Measurements from ENCODE around the gene TXNDC15. TPM values are rescaled to one million over a fixed set of nuclear protein-coding genes. Genes with fewer than 3 reads are reported as not detected.

Gene TXNDC15
- polyA plus RNA-seq, 4 donors = 73.3 to 91.3 (median 80.4) TPM

DNA sequence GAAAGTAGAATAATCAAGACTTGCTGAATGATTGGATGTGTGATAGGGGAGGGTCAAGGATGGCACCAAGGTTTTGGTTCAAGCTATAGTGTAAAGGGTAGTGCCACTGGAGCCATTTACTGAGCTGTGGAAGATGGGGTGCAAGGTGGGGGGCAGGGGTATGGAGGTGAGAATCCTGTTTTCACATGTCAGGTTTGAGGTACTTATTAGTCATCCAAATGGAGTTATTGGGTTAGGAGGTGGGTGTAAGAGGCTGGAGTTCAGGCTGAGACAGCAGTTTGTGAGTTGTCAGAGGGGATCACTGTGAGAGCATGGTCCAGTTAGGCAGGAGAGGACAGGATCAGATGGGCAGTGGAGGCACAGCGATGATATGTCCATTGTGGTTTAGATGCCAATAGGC lies 39.6 kb downstream of the TXNDC15 start:
- DNase-seq (ENCODE audit: low read depth in 4 of 4, low spot score in 2 of 4) = no peak

GRCh38 chr5:134917070-134917815 lies 43.1 kb downstream of the TXNDC15 start:
- no peak for DNase-seq (ENCODE audit: low read depth in 4 of 4, low spot score in 2 of 4)

DNA sequence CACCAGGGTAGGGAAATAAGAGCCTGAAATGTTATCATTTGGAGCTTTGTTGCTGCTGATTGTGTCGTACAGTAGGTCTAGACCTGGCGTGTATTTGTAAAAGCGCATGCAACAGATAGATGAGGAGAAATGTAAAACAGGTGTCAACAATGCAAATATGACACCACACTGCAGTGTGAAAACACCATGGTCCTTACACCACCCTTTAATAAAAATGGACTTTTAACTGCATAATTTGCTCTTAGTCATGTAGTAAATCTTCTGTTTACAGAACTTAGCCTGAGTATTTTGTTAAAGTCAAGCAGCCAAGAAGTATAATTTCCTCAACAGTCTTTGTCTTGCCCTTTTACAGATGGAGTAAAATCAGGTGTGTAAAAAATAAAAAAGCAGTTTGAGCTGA lies 44.7 kb downstream of the TXNDC15 start:
- DNase-seq (ENCODE audit: low read depth in 4 of 4, low spot score in 2 of 4) = no peak

DNA sequence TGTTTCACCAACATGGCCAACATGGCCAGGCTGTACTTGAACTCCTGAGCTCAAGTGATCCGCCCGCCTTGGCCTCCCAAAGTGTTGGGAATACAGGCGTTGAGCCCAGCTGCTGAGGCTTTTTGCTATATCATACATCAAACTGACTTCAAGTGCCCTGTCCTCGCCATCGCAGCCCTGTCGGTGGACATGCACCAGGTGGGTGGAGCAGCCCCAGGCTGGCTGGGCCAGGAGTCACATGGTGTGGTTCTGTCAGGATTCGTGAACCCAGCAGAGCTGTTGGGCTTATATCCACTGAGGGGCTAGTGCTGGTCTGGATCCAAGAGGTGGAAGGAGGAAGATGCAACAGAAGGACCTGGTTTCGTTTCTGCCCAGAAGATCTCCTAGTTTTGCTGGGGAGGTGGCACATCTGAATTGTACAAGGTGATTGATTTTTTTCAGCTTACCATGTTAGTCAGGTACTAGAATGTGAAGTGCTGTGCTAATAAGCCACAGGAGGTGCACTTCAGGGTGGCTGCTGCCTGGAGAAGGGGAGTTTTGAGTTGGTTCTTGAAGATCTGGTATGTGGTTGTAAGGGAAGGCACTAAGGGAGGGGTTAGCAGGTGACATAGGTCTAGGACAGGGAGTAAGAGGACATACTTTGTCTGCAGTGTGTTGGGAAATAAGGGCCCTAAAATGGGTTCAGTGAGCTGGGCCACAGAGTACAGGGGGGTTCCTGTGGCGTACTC lies 46.8 kb downstream of the TXNDC15 start:
- DNase-seq (ENCODE audit: low read depth in 4 of 4, low spot score in 2 of 4) = no peak

DNA sequence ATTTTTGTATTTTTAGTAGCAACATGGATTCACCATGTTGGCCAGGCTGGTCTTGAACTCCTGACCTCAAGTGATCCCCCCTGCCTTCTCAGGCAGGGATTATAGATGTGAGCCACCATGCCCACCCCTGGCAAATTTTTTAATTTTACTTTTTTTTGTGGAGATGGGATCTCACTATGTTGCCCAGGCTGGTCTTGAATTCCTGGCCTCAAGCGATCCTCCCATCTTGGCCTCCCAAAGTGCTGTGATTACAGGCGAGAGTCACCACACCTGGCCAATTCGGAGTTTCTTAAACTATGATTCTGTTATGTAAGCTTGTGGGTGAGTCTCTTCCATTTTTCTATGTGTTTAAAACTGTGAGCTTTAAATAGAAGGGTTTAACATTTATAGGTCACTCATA lies 58.3 kb downstream of the TXNDC15 start:
- DNase-seq (ENCODE audit: low read depth in 4 of 4, low spot score in 2 of 4) = no peak

- DNase-seq (ENCODE audit: low read depth in 4 of 4, low spot score in 2 of 4) = no peak
Observed at GRCh38 chr5:134934202-134934601, 60.0 kb downstream of the TXNDC15 start.

DNA sequence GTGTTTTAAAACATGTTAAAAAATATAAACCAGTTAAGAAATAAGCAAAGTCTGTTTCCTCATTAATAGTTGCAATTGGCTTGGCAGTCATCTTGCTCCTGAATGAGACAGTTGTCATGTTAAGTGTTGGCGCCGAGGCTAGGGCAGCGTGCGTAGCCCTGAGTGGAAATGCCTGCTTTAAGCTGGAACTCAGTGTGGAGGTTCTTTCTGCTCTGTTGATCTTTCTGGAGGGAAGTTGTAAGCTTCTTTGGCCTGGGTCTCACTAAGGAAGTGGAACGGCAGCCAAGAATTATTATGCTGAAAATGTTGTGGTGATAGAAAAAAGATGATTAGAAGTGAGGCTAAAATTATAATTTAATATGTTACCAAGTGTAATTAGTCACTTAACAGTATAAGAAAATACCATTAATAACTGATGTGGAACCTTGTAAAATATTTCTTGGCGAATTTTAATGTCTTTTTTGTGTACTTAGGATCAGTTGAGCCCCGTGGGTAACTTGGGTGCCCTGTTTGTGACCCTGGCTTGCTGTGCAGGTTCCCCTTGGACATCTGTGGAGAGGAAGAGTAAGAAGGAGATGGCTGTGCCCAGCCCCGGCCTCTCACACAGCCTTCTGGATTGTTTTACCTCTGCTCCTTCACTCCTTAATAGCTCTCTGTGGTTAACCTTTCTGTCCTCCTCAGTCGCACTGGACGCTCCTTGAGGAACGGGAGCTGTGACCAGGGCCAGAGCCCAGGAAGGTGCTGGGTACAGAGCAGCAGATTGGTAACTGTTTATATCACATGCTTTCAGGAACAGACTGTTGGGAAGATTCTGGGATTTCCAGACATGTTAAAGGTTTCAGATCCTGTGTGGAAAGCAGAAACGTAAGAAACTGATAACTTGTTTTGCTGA lies 61.8 kb downstream of the TXNDC15 start:
- DNase-seq (ENCODE audit: low read depth in 4 of 4, low spot score in 2 of 4) = no peak

DNA sequence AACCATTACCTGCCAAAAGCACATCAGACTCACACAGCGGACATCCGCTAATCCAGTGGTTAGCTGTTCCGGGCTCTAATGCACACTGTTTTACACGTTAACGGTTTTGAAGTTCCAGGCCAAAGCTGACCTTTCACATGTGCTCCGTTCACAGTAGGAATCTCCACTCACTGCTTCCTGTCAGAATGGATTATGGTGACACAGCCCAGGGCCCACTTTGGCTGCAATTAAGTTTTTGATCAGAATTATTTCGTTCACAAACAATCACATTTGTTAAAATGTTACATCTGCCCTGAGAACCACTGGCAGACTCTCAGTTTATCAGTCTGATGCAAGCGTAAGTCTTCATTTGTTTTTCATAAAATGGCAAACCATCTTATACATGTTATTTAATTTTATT lies 63.4 kb downstream of the TXNDC15 start:
- no peak for DNase-seq (ENCODE audit: low read depth in 4 of 4, low spot score in 2 of 4)

GRCh38 chr5:134938030-134938429 lies 63.9 kb downstream of the TXNDC15 start:
- DNase-seq (ENCODE audit: low read depth in 4 of 4, low spot score in 2 of 4) = no peak

DNA sequence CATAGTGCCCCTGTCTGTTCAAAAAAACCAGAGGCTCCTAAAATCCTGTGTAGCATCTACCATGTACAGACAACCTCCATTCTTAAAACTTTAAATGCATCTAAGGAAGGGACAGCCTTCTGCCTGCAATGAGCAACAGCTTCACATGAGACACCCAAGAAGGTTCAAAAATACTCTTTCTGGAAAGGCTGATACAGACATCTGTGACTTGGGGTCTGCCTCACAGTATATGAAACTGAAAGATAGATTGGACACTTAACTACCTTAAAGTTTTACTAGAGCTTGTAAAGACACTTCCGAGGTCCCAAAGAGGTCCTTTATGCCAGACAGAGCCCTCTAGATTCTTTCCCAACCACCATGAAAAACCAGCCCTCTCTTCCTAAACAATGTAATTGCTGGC lies 65.3 kb downstream of the TXNDC15 start:
- no peak for DNase-seq (ENCODE audit: low read depth in 4 of 4, low spot score in 2 of 4)

- DNase-seq (ENCODE audit: low read depth in 4 of 4, low spot score in 2 of 4) = no peak
Observed at GRCh38 chr5:134943547-134943946, 69.4 kb downstream of the TXNDC15 start.

DNA sequence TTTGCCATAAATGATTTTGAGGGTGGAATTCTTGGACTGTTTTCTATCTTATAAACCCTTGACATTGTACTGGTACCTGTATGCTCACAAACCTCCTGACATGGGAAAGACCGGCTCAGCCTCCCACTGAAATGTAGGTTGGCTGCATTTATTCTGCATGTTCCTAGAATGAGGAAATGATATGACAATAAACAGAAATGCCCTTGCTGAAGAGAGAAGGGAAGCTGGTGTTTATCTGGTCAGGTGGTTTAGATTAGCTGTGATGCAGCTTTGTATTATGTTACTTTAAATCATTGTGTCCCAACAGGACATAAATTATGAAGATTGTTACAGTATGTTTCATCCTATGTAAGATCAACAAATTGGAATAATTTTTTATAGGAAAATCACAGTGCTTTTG lies 70.5 kb downstream of the TXNDC15 start:
- DNase-seq (ENCODE audit: low read depth in 4 of 4, low spot score in 2 of 4) = no peak

DNA sequence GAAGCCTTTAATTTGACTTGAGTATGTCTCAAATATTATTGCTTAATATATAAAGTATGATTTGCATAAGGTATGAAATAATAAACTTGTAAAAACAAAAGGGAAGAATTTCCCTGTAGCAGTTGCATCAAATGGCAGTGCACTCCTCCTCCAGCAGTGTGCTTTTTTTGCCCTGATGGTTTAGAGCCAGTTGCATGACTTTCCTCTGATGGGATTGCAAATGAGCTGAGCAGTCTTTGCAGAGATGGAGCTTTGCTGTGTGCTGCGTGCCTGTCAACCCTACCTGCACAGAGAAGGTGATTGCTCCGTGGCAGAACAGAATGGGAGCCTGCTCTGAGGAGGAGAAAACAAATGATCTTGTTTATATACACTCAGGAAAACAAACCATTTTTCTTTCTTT lies 70.9 kb downstream of the TXNDC15 start:
- DNase-seq (ENCODE audit: low read depth in 4 of 4, low spot score in 2 of 4) = no peak

GRCh38 chr5:134948911-134949310 lies 74.7 kb downstream of the TXNDC15 start:
- DNase-seq (ENCODE audit: low read depth in 4 of 4, low spot score in 2 of 4) = no peak

- no peak for DNase-seq (ENCODE audit: low read depth in 4 of 4, low spot score in 2 of 4)
Observed at GRCh38 chr5:134949316-134949715, 75.1 kb downstream of the TXNDC15 start.

Other genes starting within 250 kb of the TXNDC15 start
- 10 to 100 TPM; 33.5 to 46.3 (median 40.2) TPM for gene SAR1B, start 241.5 kb upstream of the TXNDC15 start, polyA plus RNA-seq (ENCODE audit: insufficient read length in 4 of 4)
- gene SEC24A, start 225.6 kb upstream of the TXNDC15 start, polyA plus RNA-seq (ENCODE audit: insufficient read length in 4 of 4) = 10 to 100 TPM; 18.9 to 24.1 (median 21.6) TPM
- 10 to 100 TPM; 53.2 to 78.5 (median 68.4) TPM for gene CAMLG, start 135.8 kb upstream of the TXNDC15 start, polyA plus RNA-seq (ENCODE audit: insufficient read length in 4 of 4)
- 100 to 1,000 TPM in 1 of 4 donors, 10 to 100 TPM in 3; 61.2 to 102 (median 85.5) TPM for gene DDX46, start 115.6 kb upstream of the TXNDC15 start, polyA plus RNA-seq (ENCODE audit: insufficient read length in 4 of 4)
- 100 to 1,000 TPM in 1 of 4 donors, 10 to 100 TPM in 3; 95.0 to 119 (median 97.4) TPM for gene C5orf24, start 28.4 kb upstream of the TXNDC15 start, polyA plus RNA-seq (ENCODE audit: insufficient read length in 4 of 4)
- gene PCBD2, start 30.8 kb downstream of the TXNDC15 start, polyA plus RNA-seq (ENCODE audit: insufficient read length in 4 of 4) = 10 to 100 TPM in 2 of 4 donors, 1 to 10 TPM in 2; 8.5 to 20.9 (median 13.2) TPM
- gene CATSPER3, start 93.5 kb downstream of the TXNDC15 start, polyA plus RNA-seq (ENCODE audit: insufficient read length in 4 of 4) = 1 to 10 TPM; 1.1 to 2.0 (median 1.5) TPM
- under 1 TPM in 1 of 4 donors, not detected in 3; 0.05 TPM for gene PITX1, start 159.9 kb downstream of the TXNDC15 start, polyA plus RNA-seq (ENCODE audit: insufficient read length in 4 of 4)